A549 (cell line): ENCODE data around the gene ST3GAL5. TPM values are rescaled to one million over a fixed set of nuclear protein-coding genes. Genes with fewer than 3 reads are reported as not detected.
A peak's percentile ranks its signal among the peaks of the same experiment; 100 is the strongest.

Experiments
- BHLHE40 ChIP-seq: IDR thresholded peaks from 2 replicates; pipeline ENCODE4 v1.6.1; 2012; ENCODE audit warnings: low read depth, low read length, inconsistent platforms
- CBX2 ChIP-seq: fragments of 200-600 bp; sonication (generic); IDR thresholded peaks from 2 replicates; pipeline ENCODE4 v1.6.1; 2016; ENCODE audit warnings: low read depth, mild to moderate bottlenecking, borderline replicate concordance
- CBX8 ChIP-seq: fragments of 200-600 bp; sonication (generic); IDR thresholded peaks from 2 replicates; pipeline ENCODE4 v1.6.1; 2016
- CEBPB ChIP-seq, 2 experiments: fragments of >200 bp in 1 of 2; sonication (Bioruptor Twin) in 1 of 2; formaldehyde crosslinking in 1 of 2; IDR thresholded peaks; 2 replicates each; pipeline ENCODE4 v1.6.1; 2012 to 2016
- CHD2 ChIP-seq: fragments of 150-350 bp; IDR thresholded peaks from 2 replicates; pipeline ENCODE4 v1.6.1; 2014; ENCODE audit warnings: low read length; ENCODE audit not compliant: partially characterized antibody
- CHD4 ChIP-seq: fragments of 200-600 bp; sonication (generic); IDR thresholded peaks from 2 replicates; pipeline ENCODE4 v1.6.1; 2016; ENCODE audit warnings: antibody characterized with exemption, mild to moderate bottlenecking, borderline replicate concordance
- EHF ChIP-seq: fragments of 250-450 bp; sonication (Bioruptor Pico); IDR thresholded peaks from 2 replicates; pipeline ENCODE4 v1.5.0; 2020; ENCODE audit warnings: mild to moderate bottlenecking
- FOSB ChIP-seq: fragments of 250-450 bp; sonication (Bioruptor Pico); IDR thresholded peaks from 2 replicates; pipeline ENCODE4 v1.5.0; 2020; ENCODE audit warnings: mild to moderate bottlenecking, moderate library complexity
- FOXS1 ChIP-seq: fragments of 250-450 bp; sonication (Bioruptor Pico); IDR thresholded peaks from 2 replicates; pipeline ENCODE4 v1.5.0; 2020; ENCODE audit warnings: mild to moderate bottlenecking, moderate library complexity
- GATA3 ChIP-seq: IDR thresholded peaks from 2 replicates; pipeline ENCODE4 v1.6.1; 2012; ENCODE audit warnings: borderline replicate concordance
- HDAC2 ChIP-seq: fragments of 200-600 bp; sonication (generic); IDR thresholded peaks from 2 replicates; pipeline ENCODE4 v1.6.1; 2016
- HOXB5 ChIP-seq: fragments of 250-450 bp; sonication (Bioruptor Pico); IDR thresholded peaks from 2 replicates; pipeline ENCODE4 v1.5.0; 2020; ENCODE audit warnings: mild to moderate bottlenecking, moderate library complexity
- MAFK ChIP-seq: fragments of 450-650 bp; IDR thresholded peaks from 2 replicates; pipeline ENCODE4 v1.6.1; 2014; ENCODE audit not compliant: partially characterized antibody
- MYC ChIP-seq: IDR thresholded peaks from 2 replicates; pipeline ENCODE4 v1.6.1; 2012; ENCODE audit warnings: mild to moderate bottlenecking, inconsistent platforms, low read length, improper control_type of control experiment, borderline replicate concordance
- RAD21 ChIP-seq, 2 experiments: fragments of >200 bp in 1 of 2; sonication (Bioruptor Twin) in 1 of 2; formaldehyde crosslinking in 1 of 2; IDR thresholded peaks in 1 of 2; conservative IDR thresholded peaks in 1 of 2; 2 replicates in 1 of 2; 3 replicates in 1 of 2; pipeline ENCODE4 v1.6.1; 2012 to 2018; ENCODE audit warnings: inconsistent platforms in 1 of 2
- RARB ChIP-seq: fragments of 250-450 bp; sonication (Bioruptor Pico); IDR thresholded peaks from 2 replicates; pipeline ENCODE4 v1.8.0; 2021; ENCODE audit warnings: mild to moderate bottlenecking, moderate library complexity
- RCOR1 ChIP-seq: fragments of 150-350 bp; IDR thresholded peaks from 2 replicates; pipeline ENCODE4 v1.6.1; 2014; ENCODE audit warnings: antibody characterized with exemption, low read length, low read depth
- RFX5 ChIP-seq: fragments of 450-650 bp; IDR thresholded peaks from 2 replicates; pipeline ENCODE4 v1.7.1; 2014; ENCODE audit warnings: antibody characterized with exemption, mild to moderate bottlenecking, moderate library complexity
- TP53 ChIP-seq: fragments of 250-450 bp; sonication (Bioruptor Pico); IDR thresholded peaks from 2 replicates; pipeline ENCODE4 v1.5.0; 2021; ENCODE audit warnings: mild to moderate bottlenecking, moderate library complexity
- ZC3H11A ChIP-seq: fragments of 450-650 bp; IDR thresholded peaks from 2 replicates; pipeline ENCODE4 v1.6.1; 2014; ENCODE audit warnings: antibody characterized with exemption, mild to moderate bottlenecking
- polyA plus RNA-seq, 4 experiments: library from polyadenylated mRNA; depleted of rRNA in 3 of 4; stranded (reverse); fragments of >200 nt; fragmentation: RNase III in 1 of 4; extraction: RNeasy Plus Mini Kit Qiagen cat#74134 plus additional on column Dnase treatment in 1 of 4; gene quantifications; 2 replicates in 3 of 4; 3 replicates in 1 of 4; pipeline ENCODE4 v1.2.3, GENCODE V29; 2011 to 2017
- TF ChIP-seq, protein P1 (sequence below): IDR thresholded peaks from 2 replicates; pipeline ENCODE4 v1.6.1; 2012
- TF ChIP-seq, protein P2 (sequence below): fragments of 250-450 bp; sonication (Bioruptor Pico); IDR thresholded peaks from 2 replicates; pipeline ENCODE4 v1.5.0; 2021; ENCODE audit warnings: mild to moderate bottlenecking, moderate library complexity, borderline replicate concordance
- TF ChIP-seq, protein P3 (sequence below): IDR thresholded peaks from 2 replicates; pipeline ENCODE4 v1.6.1; 2012
- TF ChIP-seq, protein P4 (sequence below): fragments of 450-650 bp; IDR thresholded peaks from 2 replicates; pipeline ENCODE4 v1.6.1; 2014; ENCODE audit warnings: antibody characterized with exemption
- TF ChIP-seq, protein P5 (sequence below): fragments of 200-600 bp; sonication (generic); IDR thresholded peaks from 2 replicates; pipeline ENCODE4 v1.6.1; 2016; ENCODE audit warnings: antibody characterized with exemption, mild to moderate bottlenecking, moderate library complexity
- TF ChIP-seq, protein P6 (sequence below): fragments of 250-450 bp; sonication (Bioruptor Pico); IDR thresholded peaks from 2 replicates; pipeline ENCODE4 v1.5.0; 2020; ENCODE audit warnings: low read depth, mild to moderate bottlenecking, moderate library complexity
- TF ChIP-seq, protein P7 (sequence below): fragments of >200 bp; sonication (Bioruptor Twin); formaldehyde crosslinking; IDR thresholded peaks from 3 replicates; pipeline ENCODE4 v1.5.1; 2016
- TF ChIP-seq, protein P8 (sequence below): fragments of >200 bp; sonication (Bioruptor Twin); formaldehyde crosslinking; IDR thresholded peaks from 2 replicates; pipeline ENCODE4 v1.6.1; 2016

ST3GAL5 gene
- polyA plus RNA-seq, 2 of the 4 experiments (the other 2 are of a cell fraction) = 36.9 to 119 TPM

DNA sequence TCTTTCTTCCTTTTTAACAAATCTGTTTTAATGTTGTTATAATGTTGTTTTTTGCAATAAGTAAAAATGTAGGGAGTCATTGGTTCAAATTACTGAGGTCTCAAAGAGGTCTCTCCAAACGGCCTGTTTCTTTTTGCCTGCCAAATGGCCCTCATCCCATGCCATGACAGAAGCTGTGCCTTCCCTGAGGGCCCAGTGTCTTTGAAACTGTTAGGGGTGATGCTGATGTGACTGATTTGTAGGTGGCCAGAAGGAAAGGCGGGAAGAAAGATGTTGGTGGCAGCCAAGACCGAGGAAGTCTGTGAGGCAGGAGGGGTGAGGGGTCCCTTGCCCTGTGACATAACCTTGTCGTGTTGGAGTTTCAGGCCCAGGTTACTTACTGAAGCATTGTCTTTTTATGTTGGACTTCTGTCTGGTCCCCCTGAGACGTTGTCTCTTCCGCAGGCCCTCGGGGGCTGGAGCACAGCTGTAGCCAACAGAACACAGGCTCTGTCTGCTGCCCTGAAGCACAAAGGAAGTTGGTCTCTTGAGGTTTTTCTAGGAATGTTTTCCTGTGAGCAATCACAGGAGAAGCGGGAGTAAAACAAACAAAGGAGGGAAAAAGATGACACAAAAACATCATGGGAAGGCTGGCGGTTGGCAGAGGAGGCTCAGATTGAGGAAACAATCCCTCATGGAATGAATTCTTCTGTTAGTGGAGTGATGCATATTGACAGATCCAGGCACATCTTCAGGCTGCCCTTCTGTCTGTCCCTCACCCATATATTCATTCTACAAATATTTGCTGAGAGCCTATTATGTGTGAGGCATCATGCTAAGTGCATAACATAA, 4.9 kb upstream of the ST3GAL5 start (continued):
- TF ChIP-seq, protein P1, sequence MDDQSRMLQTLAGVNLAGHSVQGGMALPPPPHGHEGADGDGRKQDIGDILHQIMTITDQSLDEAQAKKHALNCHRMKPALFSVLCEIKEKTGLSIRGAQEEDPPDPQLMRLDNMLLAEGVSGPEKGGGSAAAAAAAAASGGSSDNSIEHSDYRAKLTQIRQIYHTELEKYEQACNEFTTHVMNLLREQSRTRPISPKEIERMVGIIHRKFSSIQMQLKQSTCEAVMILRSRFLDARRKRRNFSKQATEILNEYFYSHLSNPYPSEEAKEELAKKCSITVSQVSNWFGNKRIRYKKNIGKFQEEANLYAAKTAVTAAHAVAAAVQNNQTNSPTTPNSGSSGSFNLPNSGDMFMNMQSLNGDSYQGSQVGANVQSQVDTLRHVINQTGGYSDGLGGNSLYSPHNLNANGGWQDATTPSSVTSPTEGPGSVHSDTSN = peak; percentile 66; the same call in 1 of the 2 replicates
- TF ChIP-seq RARB (CRISPR knock-in tag) (no peak; the same call in 1 of the 2 replicates), GATA3 (peak; percentile 92), RAD21 (conservative IDR thresholded peaks at IDR 0.05 in 1 of 2, IDR thresholded peaks at IDR 0.05 in 1 of 2) (peak; percentile 19 to 53; a peak in 2 of 5 replicates), CBX8 (no peak), ZC3H11A (no peak), CBX2 (no peak), EHF (CRISPR knock-in tag) (no peak), HDAC2 (no peak), CHD2 (no peak), RCOR1 (no peak), BHLHE40 (no peak), CHD4 (no peak), TP53 (CRISPR knock-in tag) (no peak), MYC (no peak), CEBPB (IDR thresholded peaks at IDR 0.05) (peak in 1 of 2 experiments; percentile 65; a peak in 2 of 4 replicates), FOXS1 (CRISPR knock-in tag) (no peak), RFX5 (no peak), FOSB (no peak), HOXB5 (CRISPR knock-in tag) (0 out of 2 replicates have a peak, but pooled peaks have one; percentile 19), MAFK (peak; percentile 27)
- TF ChIP-seq, protein P2, sequence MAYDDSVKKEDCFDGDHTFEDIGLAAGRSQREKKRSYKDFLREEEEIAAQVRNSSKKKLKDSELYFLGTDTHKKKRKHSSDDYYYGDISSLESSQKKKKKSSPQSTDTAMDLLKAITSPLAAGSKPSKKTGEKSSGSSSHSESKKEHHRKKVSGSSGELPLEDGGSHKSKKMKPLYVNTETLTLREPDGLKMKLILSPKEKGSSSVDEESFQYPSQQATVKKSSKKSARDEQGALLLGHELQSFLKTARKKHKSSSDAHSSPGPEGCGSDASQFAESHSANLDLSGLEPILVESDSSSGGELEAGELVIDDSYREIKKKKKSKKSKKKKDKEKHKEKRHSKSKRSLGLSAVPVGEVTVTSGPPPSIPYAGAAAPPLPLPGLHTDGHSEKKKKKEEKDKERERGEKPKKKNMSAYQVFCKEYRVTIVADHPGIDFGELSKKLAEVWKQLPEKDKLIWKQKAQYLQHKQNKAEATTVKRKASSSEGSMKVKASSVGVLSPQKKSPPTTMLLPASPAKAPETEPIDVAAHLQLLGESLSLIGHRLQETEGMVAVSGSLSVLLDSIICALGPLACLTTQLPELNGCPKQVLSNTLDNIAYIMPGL (CRISPR knock-in tag) = no peak
- TF ChIP-seq, protein P3, sequence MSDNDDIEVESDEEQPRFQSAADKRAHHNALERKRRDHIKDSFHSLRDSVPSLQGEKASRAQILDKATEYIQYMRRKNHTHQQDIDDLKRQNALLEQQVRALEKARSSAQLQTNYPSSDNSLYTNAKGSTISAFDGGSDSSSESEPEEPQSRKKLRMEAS = peak; percentile 91
- TF ChIP-seq, protein P4, sequence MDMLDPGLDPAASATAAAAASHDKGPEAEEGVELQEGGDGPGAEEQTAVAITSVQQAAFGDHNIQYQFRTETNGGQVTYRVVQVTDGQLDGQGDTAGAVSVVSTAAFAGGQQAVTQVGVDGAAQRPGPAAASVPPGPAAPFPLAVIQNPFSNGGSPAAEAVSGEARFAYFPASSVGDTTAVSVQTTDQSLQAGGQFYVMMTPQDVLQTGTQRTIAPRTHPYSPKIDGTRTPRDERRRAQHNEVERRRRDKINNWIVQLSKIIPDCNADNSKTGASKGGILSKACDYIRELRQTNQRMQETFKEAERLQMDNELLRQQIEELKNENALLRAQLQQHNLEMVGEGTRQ = no peak
- TF ChIP-seq, protein P5, sequence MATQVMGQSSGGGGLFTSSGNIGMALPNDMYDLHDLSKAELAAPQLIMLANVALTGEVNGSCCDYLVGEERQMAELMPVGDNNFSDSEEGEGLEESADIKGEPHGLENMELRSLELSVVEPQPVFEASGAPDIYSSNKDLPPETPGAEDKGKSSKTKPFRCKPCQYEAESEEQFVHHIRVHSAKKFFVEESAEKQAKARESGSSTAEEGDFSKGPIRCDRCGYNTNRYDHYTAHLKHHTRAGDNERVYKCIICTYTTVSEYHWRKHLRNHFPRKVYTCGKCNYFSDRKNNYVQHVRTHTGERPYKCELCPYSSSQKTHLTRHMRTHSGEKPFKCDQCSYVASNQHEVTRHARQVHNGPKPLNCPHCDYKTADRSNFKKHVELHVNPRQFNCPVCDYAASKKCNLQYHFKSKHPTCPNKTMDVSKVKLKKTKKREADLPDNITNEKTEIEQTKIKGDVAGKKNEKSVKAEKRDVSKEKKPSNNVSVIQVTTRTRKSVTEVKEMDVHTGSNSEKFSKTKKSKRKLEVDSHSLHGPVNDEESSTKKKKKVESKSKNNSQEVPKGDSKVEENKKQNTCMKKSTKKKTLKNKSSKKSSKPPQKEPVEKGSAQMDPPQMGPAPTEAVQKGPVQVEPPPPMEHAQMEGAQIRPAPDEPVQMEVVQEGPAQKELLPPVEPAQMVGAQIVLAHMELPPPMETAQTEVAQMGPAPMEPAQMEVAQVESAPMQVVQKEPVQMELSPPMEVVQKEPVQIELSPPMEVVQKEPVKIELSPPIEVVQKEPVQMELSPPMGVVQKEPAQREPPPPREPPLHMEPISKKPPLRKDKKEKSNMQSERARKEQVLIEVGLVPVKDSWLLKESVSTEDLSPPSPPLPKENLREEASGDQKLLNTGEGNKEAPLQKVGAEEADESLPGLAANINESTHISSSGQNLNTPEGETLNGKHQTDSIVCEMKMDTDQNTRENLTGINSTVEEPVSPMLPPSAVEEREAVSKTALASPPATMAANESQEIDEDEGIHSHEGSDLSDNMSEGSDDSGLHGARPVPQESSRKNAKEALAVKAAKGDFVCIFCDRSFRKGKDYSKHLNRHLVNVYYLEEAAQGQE = no peak
- TF ChIP-seq, protein P6, sequence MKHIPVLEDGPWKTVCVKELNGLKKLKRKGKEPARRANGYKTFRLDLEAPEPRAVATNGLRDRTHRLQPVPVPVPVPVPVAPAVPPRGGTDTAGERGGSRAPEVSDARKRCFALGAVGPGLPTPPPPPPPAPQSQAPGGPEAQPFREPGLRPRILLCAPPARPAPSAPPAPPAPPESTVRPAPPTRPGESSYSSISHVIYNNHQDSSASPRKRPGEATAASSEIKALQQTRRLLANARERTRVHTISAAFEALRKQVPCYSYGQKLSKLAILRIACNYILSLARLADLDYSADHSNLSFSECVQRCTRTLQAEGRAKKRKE (CRISPR knock-in tag) = peak; percentile 50; the same call in 1 of the 2 replicates
- TF ChIP-seq, protein P7, sequence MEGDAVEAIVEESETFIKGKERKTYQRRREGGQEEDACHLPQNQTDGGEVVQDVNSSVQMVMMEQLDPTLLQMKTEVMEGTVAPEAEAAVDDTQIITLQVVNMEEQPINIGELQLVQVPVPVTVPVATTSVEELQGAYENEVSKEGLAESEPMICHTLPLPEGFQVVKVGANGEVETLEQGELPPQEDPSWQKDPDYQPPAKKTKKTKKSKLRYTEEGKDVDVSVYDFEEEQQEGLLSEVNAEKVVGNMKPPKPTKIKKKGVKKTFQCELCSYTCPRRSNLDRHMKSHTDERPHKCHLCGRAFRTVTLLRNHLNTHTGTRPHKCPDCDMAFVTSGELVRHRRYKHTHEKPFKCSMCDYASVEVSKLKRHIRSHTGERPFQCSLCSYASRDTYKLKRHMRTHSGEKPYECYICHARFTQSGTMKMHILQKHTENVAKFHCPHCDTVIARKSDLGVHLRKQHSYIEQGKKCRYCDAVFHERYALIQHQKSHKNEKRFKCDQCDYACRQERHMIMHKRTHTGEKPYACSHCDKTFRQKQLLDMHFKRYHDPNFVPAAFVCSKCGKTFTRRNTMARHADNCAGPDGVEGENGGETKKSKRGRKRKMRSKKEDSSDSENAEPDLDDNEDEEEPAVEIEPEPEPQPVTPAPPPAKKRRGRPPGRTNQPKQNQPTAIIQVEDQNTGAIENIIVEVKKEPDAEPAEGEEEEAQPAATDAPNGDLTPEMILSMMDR = no peak
- TF ChIP-seq, protein P8, sequence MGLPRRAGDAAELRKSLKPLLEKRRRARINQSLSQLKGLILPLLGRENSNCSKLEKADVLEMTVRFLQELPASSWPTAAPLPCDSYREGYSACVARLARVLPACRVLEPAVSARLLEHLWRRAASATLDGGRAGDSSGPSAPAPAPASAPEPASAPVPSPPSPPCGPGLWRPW = no peak
- TF ChIP-seq, all 56 proteins: peak for 17
